ENCODE results near the gene HDAC9. TPM values are rescaled to one million over a fixed set of nuclear protein-coding genes. Genes with fewer than 3 reads are reported as not detected.

Gene HDAC9
- polyA plus RNA-seq, 2 of the 4 experiments (the other 2 are of a cell fraction), result 0.05 to 0.26 TPM

- TF ChIP-seq USF2 (IDR thresholded peaks at IDR 0.05), result no peak
- TF ChIP-seq NPAS2 (CRISPR knock-in tag; IDR thresholded peaks at IDR 0.05; ENCODE audit: borderline replicate concordance), result no peak
- no peak for TF ChIP-seq MAX (IDR thresholded peaks at IDR 0.05)
These were observed 39.9 kb upstream of the HDAC9 start (continued) for GRCh38 chr7:18455606-18456005.

- Histone ChIP-seq H3K27ac (no peak overlapping the region), H3K9me3 (no peaks in the 10 kb centered on the region), H3K4me1 (no peaks in the 10 kb centered on the region), H3K4me2 (no peak overlapping the region), H3K4me3 (no peak overlapping the region)
- no peak for FAIRE-seq
- ChIA-PET POLR2A (no interaction called here), CTCF (no interaction called here)
- DNase-seq (ENCODE audit: low read depth in 1 of 2, low spot score in 1 of 2), result no peak
- 29% methylated on average over 6 of the region's 6 CpGs for whole genome bisulfite sequencing (ENCODE audit: missing lambda C conversion rate)
- ATAC-seq, result no peak
- TF ChIP-seq, protein P1, sequence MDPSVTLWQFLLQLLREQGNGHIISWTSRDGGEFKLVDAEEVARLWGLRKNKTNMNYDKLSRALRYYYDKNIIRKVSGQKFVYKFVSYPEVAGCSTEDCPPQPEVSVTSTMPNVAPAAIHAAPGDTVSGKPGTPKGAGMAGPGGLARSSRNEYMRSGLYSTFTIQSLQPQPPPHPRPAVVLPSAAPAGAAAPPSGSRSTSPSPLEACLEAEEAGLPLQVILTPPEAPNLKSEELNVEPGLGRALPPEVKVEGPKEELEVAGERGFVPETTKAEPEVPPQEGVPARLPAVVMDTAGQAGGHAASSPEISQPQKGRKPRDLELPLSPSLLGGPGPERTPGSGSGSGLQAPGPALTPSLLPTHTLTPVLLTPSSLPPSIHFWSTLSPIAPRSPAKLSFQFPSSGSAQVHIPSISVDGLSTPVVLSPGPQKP (IDR thresholded peaks at IDR 0.05; ENCODE audit: low read depth, low read length), result no peak
- TF ChIP-seq SMC3 (IDR thresholded peaks at IDR 0.05), result no peak
- TF ChIP-seq, protein P2, sequence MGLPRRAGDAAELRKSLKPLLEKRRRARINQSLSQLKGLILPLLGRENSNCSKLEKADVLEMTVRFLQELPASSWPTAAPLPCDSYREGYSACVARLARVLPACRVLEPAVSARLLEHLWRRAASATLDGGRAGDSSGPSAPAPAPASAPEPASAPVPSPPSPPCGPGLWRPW (IDR thresholded peaks at IDR 0.05), result no peak
- TF ChIP-seq EHMT2 (IDR thresholded peaks at IDR 0.05; ENCODE audit: low read depth), result no peak
- no peak for TF ChIP-seq HMGXB4 (CRISPR knock-in tag; IDR thresholded peaks at IDR 0.05; ENCODE audit: borderline replicate concordance)
- no peak for TF ChIP-seq GATA3 (IDR thresholded peaks at IDR 0.05; ENCODE audit: borderline replicate concordance)
- no peak for TF ChIP-seq ATOH8 (CRISPR knock-in tag; IDR thresholded peaks at IDR 0.05; ENCODE audit: low read depth)
- no peak for TF ChIP-seq HOXA7 (CRISPR knock-in tag; IDR thresholded peaks at IDR 0.05)
- no peak for TF ChIP-seq ZSCAN20 (CRISPR knock-in tag; IDR thresholded peaks at IDR 0.05)
- no peak for TF ChIP-seq HEYL (CRISPR knock-in tag; IDR thresholded peaks at IDR 0.05)
- TF ChIP-seq EP300 (IDR thresholded peaks at IDR 0.05), result no peak
- TF ChIP-seq FOSL2 (IDR thresholded peaks at IDR 0.05), result no peak
- TF ChIP-seq FOSL2 (CRISPR knock-in tag; IDR thresholded peaks at IDR 0.05), result no peak
- TF ChIP-seq FOXS1 (CRISPR knock-in tag; IDR thresholded peaks at IDR 0.05), result no peak
- TF ChIP-seq, protein P3, sequence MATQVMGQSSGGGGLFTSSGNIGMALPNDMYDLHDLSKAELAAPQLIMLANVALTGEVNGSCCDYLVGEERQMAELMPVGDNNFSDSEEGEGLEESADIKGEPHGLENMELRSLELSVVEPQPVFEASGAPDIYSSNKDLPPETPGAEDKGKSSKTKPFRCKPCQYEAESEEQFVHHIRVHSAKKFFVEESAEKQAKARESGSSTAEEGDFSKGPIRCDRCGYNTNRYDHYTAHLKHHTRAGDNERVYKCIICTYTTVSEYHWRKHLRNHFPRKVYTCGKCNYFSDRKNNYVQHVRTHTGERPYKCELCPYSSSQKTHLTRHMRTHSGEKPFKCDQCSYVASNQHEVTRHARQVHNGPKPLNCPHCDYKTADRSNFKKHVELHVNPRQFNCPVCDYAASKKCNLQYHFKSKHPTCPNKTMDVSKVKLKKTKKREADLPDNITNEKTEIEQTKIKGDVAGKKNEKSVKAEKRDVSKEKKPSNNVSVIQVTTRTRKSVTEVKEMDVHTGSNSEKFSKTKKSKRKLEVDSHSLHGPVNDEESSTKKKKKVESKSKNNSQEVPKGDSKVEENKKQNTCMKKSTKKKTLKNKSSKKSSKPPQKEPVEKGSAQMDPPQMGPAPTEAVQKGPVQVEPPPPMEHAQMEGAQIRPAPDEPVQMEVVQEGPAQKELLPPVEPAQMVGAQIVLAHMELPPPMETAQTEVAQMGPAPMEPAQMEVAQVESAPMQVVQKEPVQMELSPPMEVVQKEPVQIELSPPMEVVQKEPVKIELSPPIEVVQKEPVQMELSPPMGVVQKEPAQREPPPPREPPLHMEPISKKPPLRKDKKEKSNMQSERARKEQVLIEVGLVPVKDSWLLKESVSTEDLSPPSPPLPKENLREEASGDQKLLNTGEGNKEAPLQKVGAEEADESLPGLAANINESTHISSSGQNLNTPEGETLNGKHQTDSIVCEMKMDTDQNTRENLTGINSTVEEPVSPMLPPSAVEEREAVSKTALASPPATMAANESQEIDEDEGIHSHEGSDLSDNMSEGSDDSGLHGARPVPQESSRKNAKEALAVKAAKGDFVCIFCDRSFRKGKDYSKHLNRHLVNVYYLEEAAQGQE (IDR thresholded peaks at IDR 0.05), result no peak
These were observed 37.7 kb upstream of the HDAC9 start for GRCh38 chr7:18457832-18458231.
